Neural cell (in vitro differentiated cells): Measurements from ENCODE around the gene LILRB4. TPM values are rescaled to one million over a fixed set of nuclear protein-coding genes. Genes with fewer than 3 reads are reported as not detected.
"Not testable (repeated sequence)": the region's sequence is repeated elsewhere in the genome, so short reads cannot be mapped to it uniquely, and the experiment has no call there.

ENCODE experiments used
- H2AFZ ChIP-seq: fragments of 200-600, 300-800 bp; sonication (generic), shearing (Covaris generic); 2 replicates; pipeline ENCODE4 v1.6.0; 2014; ENCODE audit warnings: low read depth, mild to moderate bottlenecking, antibody characterized with exemption, low read length, moderate library complexity
- H3F3A ChIP-seq: fragments of 200-600 bp; shearing (Covaris generic); 2 replicates; pipeline ENCODE4 v1.6.1; 2016; ENCODE audit warnings: mild to moderate bottlenecking, moderate library complexity, mixed read lengths, antibody characterized with exemption, low read length; ENCODE audit not compliant: insufficient read depth, poor library complexity, severe bottlenecking
- H3K27ac ChIP-seq: fragments of 200-600, 300-800 bp; sonication (generic), shearing (Covaris generic); 2 replicates; pipeline ENCODE4 v1.5.1; 2014; ENCODE audit warnings: mild to moderate bottlenecking, low read length, moderate library complexity
- H3K27me3 ChIP-seq: fragments of 300-800, 200-600 bp; sonication (generic), shearing (Covaris generic); 2 replicates; pipeline ENCODE4 v1.6.0; 2014; ENCODE audit warnings: mild to moderate bottlenecking, low read depth, low read length, moderate library complexity; ENCODE audit not compliant: insufficient read depth
- H3K36me3 ChIP-seq: fragments of 300-800, 200-600 bp; sonication (generic), shearing (Covaris generic); 2 replicates; pipeline ENCODE4 v1.5.1; 2014; ENCODE audit warnings: mild to moderate bottlenecking, antibody characterized with exemption, low read length, moderate library complexity; ENCODE audit not compliant: insufficient read depth
- H3K4me2 ChIP-seq: fragments of 300-800, 200-600 bp; sonication (generic), shearing (Covaris generic); 2 replicates; pipeline ENCODE4 v1.6.0; 2014; ENCODE audit warnings: mild to moderate bottlenecking, low read length
- H3K4me3 ChIP-seq: fragments of 300-800, 200-600 bp; sonication (generic), shearing (Covaris generic); 2 replicates; pipeline ENCODE4 v1.5.1; 2014; ENCODE audit warnings: mild to moderate bottlenecking, low read length, moderate library complexity
- H3K79me2 ChIP-seq: fragments of 200-600 bp; shearing (Covaris generic); replicated peaks from 2 replicates; pipeline ENCODE4 v1.6.0; 2014; ENCODE audit warnings: mild to moderate bottlenecking, low read length, moderate library complexity; ENCODE audit not compliant: insufficient read depth
- H3K9ac ChIP-seq: fragments of 300-800, 200-600 bp; sonication (generic), shearing (Covaris generic); 2 replicates; pipeline ENCODE4 v1.6.1; 2016; ENCODE audit warnings: mild to moderate bottlenecking, low read length, mixed read lengths
- H3K9me2 ChIP-seq: fragments of 200-600 bp; shearing (Covaris generic); 2 replicates; pipeline ENCODE4 v1.6.1; 2016; ENCODE audit warnings: mild to moderate bottlenecking, low read length, mixed read lengths; ENCODE audit not compliant: insufficient read depth
- H3K9me3 ChIP-seq: fragments of 200-600, 300-800 bp; sonication (generic), shearing (Covaris generic); 2 replicates; pipeline ENCODE4 v1.6.1; 2016; ENCODE audit warnings: mild to moderate bottlenecking, mixed run types, low read length, moderate library complexity, mixed read lengths
- H4K20me1 ChIP-seq: fragments of 200-600 bp; shearing (Covaris generic); 2 replicates; pipeline ENCODE4 v1.6.1; 2016; ENCODE audit warnings: mild to moderate bottlenecking, mixed run types; ENCODE audit not compliant: insufficient read depth
- EP300 ChIP-seq: fragments of 450-650 bp; conservative IDR thresholded peaks from 2 replicates; pipeline ENCODE4 v1.6.1; 2014; ENCODE audit warnings: antibody characterized with exemption, mild to moderate bottlenecking, moderate library complexity; ENCODE audit not compliant: poor library complexity, severe bottlenecking
- EZH2 ChIP-seq: fragments of 200-600, 300-800 bp; shearing (Covaris generic), sonication (generic); IDR thresholded peaks from 2 replicates; pipeline ENCODE4 v1.6.1; 2014; ENCODE audit warnings: antibody characterized with exemption, low read length, borderline replicate concordance, mild to moderate bottlenecking; ENCODE audit not compliant: insufficient read depth, poor library complexity, severe bottlenecking
- MXI1 ChIP-seq: fragments of 450-650 bp; conservative IDR thresholded peaks from 2 replicates; pipeline ENCODE4 v1.6.1; 2014; ENCODE audit warnings: antibody characterized with exemption, mild to moderate bottlenecking; ENCODE audit not compliant: poor library complexity, severe bottlenecking
- POLR2AphosphoS5 ChIP-seq: IDR thresholded peaks from 2 replicates; pipeline ENCODE4 v1.6.1; 2012
- RAD21 ChIP-seq: fragments of 450-650 bp; conservative IDR thresholded peaks from 2 replicates; pipeline ENCODE4 v1.6.1; 2014; ENCODE audit warnings: antibody characterized with exemption, mild to moderate bottlenecking, moderate library complexity
- SMC3 ChIP-seq: fragments of 450-650 bp; conservative IDR thresholded peaks from 2 replicates; pipeline ENCODE4 v1.6.1; 2014; ENCODE audit warnings: antibody characterized with exemption, mild to moderate bottlenecking, moderate library complexity; ENCODE audit not compliant: poor library complexity
- TAF1 ChIP-seq: IDR thresholded peaks from 2 replicates; pipeline ENCODE4 v1.6.1; 2012; ENCODE audit warnings: low read depth
- polyA plus RNA-seq: library from polyadenylated mRNA; depleted of rRNA; stranded (reverse); fragments of >200 nt; gene quantifications from 2 replicates; pipeline ENCODE4 v1.2.3, GENCODE V29; 2014
- TF ChIP-seq, protein P1 (sequence below): IDR thresholded peaks from 2 replicates; pipeline ENCODE4 v1.6.1; 2012; ENCODE audit warnings: borderline replicate concordance
- TF ChIP-seq, protein P2 (sequence below): fragments of 450-650 bp; IDR thresholded peaks from 2 replicates; pipeline ENCODE4 v1.5.1; 2014; ENCODE audit warnings: antibody characterized with exemption, mild to moderate bottlenecking, moderate library complexity; ENCODE audit not compliant: poor library complexity, severe bottlenecking

LILRB4 gene
- polyA plus RNA-seq, 1 donor from 2014 or later = not detected

DNA sequence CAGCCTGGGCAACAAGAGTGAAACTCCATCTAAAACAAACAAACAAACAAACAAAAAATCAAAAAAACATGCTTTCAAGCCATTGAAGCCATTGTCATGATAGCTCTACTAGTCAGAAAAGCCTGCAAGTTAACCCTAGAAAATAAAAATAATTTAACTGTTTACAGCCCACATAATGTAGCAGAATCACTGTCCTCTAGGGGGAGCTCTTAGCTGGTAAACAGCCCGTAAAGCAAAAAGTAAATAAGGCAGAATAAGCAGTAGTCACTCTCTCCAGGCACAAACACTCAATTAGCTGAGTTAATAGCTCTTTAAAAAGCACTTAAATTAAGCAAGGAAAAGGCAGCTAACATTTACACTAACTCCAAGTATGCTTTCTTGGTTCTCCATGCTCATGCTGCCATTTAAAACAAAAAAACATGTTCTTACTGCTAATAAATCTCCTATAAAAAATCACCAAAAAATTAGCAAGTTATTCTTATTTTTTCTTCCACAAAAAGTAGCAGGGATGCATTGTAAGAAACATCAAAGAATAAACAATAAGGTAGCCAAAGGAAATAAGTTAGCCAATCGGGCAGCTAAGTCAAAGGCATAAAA is 11.3 kb downstream of the LILRB4 start:
- Histone ChIP-seq H3K27me3 (no peaks in the 10 kb centered on the region), H3K4me3 (no peak overlapping the region), H3K79me2 (no peaks in the 10 kb centered on the region), H3F3A (no peaks in the 10 kb centered on the region), H3K36me3 (no peaks in the 10 kb centered on the region), H3K27ac (no peak overlapping the region), H3K9me2 (no peaks in the 10 kb centered on the region), H4K20me1 (no peaks in the 10 kb centered on the region), H3K4me2 (no peak overlapping the region), H2AFZ (no peak overlapping the region), H3K9me3 (peaks cover 3% of the 10 kb centered on the region), H3K9ac (no peak overlapping the region)
- TF ChIP-seq, protein P1, sequence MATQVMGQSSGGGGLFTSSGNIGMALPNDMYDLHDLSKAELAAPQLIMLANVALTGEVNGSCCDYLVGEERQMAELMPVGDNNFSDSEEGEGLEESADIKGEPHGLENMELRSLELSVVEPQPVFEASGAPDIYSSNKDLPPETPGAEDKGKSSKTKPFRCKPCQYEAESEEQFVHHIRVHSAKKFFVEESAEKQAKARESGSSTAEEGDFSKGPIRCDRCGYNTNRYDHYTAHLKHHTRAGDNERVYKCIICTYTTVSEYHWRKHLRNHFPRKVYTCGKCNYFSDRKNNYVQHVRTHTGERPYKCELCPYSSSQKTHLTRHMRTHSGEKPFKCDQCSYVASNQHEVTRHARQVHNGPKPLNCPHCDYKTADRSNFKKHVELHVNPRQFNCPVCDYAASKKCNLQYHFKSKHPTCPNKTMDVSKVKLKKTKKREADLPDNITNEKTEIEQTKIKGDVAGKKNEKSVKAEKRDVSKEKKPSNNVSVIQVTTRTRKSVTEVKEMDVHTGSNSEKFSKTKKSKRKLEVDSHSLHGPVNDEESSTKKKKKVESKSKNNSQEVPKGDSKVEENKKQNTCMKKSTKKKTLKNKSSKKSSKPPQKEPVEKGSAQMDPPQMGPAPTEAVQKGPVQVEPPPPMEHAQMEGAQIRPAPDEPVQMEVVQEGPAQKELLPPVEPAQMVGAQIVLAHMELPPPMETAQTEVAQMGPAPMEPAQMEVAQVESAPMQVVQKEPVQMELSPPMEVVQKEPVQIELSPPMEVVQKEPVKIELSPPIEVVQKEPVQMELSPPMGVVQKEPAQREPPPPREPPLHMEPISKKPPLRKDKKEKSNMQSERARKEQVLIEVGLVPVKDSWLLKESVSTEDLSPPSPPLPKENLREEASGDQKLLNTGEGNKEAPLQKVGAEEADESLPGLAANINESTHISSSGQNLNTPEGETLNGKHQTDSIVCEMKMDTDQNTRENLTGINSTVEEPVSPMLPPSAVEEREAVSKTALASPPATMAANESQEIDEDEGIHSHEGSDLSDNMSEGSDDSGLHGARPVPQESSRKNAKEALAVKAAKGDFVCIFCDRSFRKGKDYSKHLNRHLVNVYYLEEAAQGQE = no peak
- TF ChIP-seq, protein P2, sequence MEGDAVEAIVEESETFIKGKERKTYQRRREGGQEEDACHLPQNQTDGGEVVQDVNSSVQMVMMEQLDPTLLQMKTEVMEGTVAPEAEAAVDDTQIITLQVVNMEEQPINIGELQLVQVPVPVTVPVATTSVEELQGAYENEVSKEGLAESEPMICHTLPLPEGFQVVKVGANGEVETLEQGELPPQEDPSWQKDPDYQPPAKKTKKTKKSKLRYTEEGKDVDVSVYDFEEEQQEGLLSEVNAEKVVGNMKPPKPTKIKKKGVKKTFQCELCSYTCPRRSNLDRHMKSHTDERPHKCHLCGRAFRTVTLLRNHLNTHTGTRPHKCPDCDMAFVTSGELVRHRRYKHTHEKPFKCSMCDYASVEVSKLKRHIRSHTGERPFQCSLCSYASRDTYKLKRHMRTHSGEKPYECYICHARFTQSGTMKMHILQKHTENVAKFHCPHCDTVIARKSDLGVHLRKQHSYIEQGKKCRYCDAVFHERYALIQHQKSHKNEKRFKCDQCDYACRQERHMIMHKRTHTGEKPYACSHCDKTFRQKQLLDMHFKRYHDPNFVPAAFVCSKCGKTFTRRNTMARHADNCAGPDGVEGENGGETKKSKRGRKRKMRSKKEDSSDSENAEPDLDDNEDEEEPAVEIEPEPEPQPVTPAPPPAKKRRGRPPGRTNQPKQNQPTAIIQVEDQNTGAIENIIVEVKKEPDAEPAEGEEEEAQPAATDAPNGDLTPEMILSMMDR = peak; percentile 19

DNA sequence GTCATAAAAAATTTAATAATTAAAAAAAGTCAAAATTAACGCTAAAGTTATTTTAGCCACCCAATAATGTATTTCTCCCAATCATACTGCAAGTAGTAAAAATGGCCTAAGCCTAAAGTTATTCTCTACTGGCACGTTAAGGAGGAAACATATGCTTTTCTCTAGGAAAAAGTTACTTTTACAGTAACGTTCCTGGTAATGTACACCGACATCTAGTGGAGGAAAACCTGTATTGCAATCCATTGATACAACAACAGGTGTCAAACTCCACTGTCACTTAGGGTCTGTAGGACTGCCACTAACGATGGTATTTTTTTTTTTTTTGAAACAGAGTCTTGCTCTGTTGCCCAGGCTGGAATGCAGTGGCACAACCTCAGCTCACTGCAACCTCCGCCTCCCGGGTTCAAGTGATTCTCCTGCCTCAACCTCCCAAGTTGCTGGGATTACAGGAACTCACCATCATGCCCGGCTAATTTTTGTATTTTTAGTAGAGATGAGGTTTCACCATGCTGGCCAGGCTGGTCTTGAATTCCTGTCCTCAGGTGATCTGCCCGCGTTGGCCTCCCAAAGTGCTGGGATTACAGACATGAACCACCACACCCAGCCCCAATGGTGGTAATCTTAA is 13.5 kb downstream of the LILRB4 start:
- not testable (repeated sequence) for H4K20me1 ChIP-seq, H3K9me3 ChIP-seq, H3K36me3 ChIP-seq, H3K27me3 ChIP-seq, H3K27ac ChIP-seq, H3K9ac ChIP-seq, H2AFZ ChIP-seq, H3K4me2 ChIP-seq, H3K9me2 ChIP-seq, H3K4me3 ChIP-seq, H3F3A ChIP-seq, H3K79me2 ChIP-seq
- TF ChIP-seq SMC3 (peak; percentile 35), RAD21 (peak; percentile 41)
- TF ChIP-seq, protein P2 = peak; percentile 62

DNA sequence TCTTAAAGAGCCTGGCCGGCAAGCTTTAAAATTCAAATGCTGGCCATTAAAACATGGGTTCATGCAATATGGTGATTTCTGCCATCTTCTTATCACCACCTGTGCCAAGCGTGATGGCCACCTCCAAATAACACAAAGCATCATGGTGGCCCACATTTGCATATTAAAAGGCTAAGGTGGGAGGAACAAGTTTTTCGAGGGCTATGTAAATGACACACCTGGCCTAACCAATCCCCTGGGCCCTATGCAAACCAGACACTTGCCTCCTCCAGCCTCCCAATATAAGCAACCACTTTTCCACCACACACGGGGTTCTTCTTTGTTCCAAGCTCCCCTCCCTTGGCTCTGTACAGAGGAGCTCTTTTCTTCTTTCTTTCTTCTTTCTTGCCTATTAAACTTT is 14.4 kb downstream of the LILRB4 start:
- Histone ChIP-seq H3K9me2 (no peaks in the 10 kb centered on the region), H3K27ac (no peak overlapping the region), H3K4me3 (no peak overlapping the region), H3K4me2 (no peak overlapping the region), H3K9ac (no peak overlapping the region), H3K79me2 (no peaks in the 10 kb centered on the region), H4K20me1 (no peaks in the 10 kb centered on the region), H2AFZ (no peak overlapping the region), H3K27me3 (no peaks in the 10 kb centered on the region), H3F3A (no peaks in the 10 kb centered on the region), H3K36me3 (no peaks in the 10 kb centered on the region), H3K9me3 (peaks cover 3% of the 10 kb centered on the region)
- TF ChIP-seq POLR2AphosphoS5 (no peak), MXI1 (no peak), RAD21 (no peak), EP300 (no peak), EZH2 (no peak), TAF1 (no peak), SMC3 (no peak)
- TF ChIP-seq, protein P1 = no peak
